Activated CD4-positive, CD25-positive, alpha-beta regulatory T cell (primary cell): ENCODE data around the gene G2E3.
A peak's percentile ranks its signal among the peaks of the same experiment; 100 is the strongest.
"Not testable (repeated sequence)": the region's sequence is repeated elsewhere in the genome, so short reads cannot be mapped to it uniquely, and the experiment has no call there.

Experiments
- DNase-seq, 4 experiments: peaks; one replicate each; lab custom pipeline; 2025; lab: John Stamatoyannopoulos, UW

G2E3 gene

DNA sequence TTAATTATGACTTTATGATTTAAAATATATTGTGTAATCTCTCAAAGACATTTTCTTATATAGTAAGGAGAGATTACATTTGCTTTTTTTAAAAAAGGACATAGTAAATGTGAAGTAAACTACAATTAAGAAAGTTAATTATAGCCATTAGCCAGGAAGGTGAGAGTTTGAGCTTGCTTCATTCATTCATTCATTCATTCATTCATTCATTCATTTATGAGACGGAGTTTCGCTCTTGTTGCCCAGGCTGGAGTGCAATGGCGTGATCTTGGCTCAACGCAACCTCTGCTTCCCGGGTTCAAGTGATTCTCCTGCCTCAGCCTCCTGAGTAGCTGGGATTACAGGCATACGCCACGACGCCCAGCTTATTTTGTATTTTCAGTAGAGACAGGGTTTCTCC, 45.7 kb downstream of the G2E3 start:
- DNase-seq: not testable (repeated sequence)

DNA sequence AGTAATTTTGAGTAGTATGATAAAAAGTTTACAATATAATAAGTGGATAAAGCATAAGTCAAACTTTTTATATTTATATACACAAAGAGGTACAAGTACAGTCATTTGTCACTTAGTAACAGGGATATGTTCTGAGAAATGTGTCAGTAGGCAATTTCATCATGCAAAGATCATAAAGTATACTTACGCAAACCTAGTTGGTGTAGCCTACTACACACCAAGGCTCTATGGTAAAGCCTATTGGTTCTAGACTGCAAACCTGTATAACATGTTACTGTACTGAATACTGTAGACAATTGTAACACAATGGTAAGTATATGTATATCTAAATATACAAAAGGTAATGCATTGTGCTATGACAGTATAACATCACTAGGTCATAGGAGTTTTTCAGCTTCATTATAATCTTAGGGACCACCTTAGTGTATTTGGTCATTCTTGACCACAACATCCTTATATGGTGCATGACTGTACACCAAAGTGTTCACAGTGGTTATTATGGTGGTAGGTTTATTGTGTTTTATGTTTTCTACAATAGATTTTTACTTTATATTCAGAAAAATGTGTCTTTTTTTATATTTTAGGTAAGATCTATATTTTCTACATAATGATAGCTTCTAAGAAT, 48.3 kb downstream of the G2E3 start:
- no peak for DNase-seq

DNA sequence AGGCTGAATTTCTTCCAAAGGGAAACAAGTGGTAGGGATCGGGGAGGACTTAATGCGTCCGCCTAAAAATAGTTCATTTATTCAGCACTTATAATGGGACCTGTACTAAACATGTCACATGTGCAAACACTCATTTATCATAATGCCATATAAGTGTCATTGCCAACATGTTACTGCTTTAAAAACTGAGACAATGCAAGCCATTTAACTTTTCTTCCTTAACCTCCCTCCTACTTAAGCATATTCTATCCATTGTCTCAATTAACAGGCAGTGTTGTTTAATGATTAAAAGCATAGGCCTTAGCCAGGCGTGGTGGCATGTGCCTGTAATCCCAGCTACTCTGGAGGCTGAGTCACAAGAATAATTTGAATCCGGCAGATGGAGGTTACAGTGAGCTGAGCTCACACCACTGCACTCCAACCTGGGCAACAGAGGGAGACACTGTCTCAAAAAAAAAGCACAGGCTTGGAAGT, 49.6 kb downstream of the G2E3 start:
- no peak for DNase-seq

DNA sequence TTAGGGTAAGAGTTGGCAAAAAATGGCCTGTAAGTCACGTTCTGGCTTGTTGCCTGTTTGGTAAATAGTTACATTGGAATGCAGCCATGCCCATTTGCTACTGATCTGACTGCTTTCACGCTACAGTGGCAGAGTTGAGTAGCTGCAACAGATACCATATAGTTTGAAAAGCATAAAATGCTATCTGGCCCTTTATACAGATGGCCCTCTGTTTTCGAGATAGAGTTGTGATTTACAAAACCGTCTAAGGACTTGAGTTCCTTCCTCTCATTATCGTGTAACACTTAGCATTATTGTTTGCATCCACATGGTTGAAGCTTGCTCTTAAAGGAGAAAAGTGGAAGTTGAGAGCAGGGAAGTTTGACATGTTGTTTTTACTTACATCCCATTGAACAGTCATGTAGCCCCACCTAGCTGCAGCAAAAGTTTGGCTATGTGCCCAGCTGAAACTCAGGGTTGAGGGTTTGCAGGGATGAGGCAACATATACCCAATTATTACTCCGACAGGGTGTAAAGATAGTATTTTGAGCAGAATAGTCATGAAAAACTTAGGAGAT, 51.9 kb downstream of the G2E3 start:
- no peak for DNase-seq

DNA sequence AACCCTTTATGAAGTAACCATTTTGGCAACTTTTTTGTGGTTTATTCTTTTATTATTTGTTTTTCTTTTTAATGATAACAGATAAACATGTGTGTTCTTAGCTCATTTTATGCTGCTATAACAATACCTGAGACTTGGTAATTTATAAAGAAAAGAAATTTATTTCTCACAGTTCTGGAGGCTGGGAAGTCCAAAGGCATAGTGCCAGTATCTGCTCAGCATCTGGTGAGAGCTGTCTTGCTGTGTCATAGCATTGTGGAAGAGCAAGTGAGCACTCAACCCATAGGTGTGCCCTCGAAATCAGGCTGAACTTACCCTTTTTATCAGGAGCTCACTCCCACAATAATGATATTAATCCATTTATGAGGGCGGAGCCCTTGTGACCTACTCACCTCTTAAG, 55.2 kb downstream of the G2E3 start:
- no peak for DNase-seq

DNA sequence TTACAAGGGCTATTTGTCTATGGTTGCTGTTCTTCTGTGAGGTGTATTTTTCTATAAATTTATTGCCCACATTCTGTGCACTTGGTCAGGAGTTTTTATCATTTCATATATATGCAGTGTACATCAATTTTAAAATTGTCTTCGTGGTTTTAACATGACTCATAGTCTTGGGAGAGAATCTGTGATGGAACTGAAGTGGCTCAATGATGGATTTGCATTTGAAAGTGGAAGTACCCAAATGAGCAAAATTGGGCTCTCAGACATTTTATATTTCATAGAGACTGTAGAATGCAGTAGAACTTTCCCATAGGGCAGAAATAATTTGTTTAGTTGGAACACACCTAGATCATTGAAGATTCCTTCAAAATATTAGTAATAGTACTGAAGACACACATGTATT, 61.2 kb downstream of the G2E3 start:
- DNase-seq: no peak

DNA sequence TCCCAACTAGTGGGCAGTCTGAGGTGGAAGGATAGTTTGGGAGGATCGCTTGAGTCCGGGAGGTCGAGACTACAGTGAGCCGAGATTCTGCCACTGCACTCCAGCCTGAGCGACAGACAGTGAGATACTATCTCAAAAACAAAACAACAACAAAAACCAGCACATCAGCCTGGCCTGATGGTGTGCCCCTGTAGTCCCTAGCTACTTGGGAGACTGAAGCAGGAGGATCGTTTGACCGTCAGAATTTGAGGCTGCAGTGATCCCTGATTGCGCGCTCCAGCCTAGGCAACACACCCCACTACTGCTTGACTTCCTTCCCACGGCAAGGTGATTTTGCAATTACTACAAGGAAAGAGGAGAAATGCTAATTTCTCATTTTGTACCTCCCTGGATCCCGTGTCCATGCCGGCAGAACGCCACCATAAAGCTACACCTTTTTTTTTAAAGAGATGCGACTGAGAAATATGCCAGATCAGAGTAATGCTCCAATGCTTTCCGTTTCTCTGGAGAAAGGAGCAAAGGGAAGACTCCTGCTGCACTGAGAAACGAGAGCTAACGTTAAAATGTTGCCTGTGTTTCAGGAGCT, 62.5 kb downstream of the G2E3 start:
- no peak for DNase-seq

DNA sequence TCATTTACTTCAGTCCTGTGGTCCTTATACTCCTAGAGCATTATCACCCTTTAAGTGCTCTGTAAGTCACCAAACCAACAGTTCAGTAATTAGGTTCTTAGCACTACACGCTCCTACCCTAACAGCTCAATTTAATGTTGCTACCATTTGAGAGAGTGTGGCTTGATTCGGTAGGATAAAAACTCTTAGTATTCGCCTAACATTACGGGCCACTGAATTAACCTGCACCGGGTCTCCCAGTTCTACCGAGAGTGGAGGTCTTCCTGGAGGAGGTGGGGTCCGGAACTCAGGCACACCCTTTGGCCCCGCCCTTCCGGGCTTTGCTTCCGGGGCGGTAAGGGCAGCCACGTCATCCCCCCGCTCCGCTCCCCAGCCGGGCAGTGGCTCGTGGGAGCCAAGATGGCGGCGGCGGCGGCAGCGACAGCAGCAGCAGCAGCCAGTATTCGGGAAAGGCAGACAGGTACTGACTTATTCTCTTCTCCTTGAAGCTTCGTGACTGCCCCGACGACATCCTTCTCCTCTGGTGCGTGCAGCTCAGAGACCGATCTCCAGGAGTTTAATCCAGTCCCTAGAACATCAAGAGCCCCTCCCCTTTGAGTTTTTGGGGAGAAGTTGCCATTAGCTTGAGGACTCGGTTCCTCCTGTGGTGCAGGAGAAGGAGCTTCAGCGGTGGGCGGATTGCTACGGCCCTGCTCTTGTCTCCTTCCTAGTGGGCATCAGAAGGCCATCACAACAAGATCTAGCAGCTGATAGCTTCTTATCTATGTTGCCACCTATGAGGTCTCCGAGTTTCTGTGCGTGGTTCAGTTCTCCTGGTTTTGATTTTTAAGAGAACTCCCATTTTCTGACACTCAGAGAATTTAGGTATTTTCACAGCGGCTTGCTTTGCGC, 63.2 kb downstream of the G2E3 start, which contains the start of gene SCFD1:
Gene SCFD1, plus strand, starts transcription at position 380 of the 891 bp plus-strand sequence. Its CDS starts 20 bp downstream, at position 400.
- peak; percentile 79 to 88 (median 84) for DNase-seq

DNA sequence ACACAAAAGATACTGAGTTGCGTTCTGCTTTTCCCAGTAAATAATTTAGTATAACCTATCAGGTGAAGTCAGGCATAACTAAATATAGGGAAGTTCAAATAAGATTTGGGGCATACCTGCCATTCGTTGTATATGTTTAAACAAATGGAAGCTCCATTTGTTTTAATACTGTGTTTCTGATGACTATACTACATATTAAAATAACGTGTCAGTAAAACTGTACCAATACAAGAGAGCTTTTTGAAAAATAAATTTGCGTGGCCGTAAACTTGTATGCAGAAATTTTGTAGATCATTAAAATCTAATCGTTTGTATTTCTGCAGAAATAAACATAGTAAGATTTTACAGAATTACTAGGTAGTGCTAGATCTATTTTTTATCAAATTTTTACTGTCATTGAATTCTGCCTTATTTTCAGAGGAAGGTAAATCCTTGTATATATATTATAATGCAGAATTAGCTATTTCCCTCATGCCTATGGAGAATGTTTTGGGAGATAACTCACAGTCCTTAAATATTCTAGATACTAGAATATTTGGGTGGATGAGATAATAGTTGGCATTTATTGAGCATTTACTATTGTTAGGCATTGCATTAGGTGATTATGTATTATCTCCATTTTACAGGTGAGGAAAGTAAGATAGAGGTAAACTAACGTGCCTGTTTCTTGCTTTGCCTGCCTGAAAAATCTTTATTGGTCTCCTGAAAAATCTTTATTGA, 64.6 kb downstream of the G2E3 start:
- no peak for DNase-seq

DNA sequence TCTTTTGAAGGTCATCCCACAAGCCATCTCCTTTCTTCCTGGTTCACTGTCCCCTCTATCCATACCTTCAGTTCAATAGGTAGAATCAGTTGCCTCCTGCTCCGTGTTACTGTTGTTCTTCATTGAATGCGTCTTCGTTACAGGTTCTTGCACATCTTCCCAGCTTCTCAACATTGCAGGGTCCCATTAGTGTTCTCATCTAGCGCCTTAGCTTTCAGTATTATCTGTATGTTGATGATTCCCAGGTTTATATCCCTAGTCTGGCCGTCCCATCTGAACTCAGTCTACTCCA, 65.1 kb downstream of the G2E3 start:
- no peak for DNase-seq

DNA sequence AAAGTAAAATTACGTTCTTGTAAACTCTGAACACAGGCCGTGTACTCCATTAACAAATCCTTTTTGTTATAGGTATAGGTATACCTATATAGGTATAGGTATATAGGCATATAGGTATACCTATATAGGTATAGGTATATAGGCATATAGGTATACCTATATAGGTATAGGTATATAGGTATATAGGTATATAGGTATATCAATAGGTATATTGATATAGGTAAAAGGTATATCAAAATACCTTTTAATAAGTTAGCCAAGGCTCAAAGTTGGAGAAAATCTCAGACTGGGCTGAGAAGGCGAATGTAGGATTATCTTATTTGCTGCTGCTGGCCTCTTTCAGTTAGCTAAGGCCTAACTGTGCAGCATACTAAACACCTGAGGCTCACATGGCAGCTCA, 66.6 kb downstream of the G2E3 start:
- no peak for DNase-seq

DNA sequence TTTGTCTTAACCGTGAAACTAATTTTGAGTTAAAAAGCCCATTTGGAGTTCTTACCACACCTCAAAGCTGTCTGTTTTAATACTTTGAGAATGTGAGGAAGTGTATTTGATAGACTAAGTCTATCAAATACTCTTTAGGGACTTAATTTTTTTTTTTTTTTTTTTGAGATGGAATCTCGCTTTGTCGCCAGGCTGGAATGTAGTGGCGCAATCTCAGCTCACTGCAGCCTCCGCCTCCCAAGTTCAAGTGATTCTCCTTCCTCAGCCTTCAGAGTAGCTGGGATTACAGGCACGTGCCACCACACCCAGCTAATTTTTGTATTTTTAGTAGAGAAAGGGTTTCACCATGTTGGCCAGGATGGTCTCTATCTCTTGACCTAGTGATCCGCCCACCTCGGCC, 70.5 kb downstream of the G2E3 start:
- not testable (repeated sequence) for DNase-seq

DNA sequence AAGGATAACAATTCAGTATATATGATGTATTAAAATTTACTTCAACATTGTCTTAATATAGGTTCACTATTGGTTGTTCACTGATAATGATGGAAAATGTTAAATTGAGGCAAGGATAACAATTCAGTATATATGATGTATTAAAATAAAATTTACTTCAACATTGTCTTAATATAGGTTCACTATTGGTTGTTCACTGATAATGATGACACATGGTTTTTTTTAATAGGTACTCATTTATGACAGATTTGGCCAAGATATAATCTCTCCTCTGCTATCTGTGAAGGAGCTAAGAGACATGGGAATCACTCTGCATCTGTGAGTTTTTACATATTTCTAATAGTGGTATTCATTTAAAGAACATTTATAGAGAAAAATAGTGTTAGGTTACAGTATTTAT, 71.3 kb downstream of the G2E3 start:
- DNase-seq: no peak

DNA sequence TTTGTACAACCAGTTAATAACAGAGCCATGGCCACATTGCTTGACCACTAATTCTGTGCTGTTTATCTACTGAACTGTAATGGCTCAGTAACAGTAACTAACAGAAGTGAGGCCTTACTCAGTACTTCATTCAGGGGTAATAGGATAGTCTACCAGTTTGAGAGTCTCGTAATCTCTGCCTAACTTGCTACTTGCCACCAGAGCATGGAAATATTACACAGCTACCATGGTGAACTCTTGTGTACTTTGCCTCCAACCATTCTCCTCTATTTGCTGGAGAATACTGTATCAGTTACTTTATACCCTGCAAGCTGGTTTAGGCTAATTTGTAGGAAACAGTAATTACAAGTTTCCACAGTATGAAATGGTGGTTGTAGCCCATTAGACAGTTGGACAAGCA, 73.8 kb downstream of the G2E3 start:
- DNase-seq: no peak

DNA sequence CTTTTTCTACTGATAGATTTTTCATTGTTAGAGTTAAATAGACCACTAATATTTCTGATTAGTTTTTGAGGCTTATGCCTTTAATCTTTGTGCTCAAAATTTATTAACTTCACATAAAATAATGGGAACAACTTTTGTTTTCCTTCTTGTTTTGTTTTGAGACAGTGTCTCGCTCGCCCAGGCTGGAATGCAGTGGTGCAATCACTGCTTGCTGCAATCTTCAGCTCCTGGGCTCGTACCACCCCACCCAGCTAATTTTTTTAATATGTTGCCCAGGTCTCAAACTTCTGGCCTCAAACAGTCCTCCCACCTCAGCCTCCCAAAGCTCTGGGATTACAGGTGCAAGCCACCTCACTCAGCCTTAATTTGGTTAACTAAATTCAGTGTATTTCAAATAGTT, 80.0 kb downstream of the G2E3 start:
- no peak for DNase-seq

DNA sequence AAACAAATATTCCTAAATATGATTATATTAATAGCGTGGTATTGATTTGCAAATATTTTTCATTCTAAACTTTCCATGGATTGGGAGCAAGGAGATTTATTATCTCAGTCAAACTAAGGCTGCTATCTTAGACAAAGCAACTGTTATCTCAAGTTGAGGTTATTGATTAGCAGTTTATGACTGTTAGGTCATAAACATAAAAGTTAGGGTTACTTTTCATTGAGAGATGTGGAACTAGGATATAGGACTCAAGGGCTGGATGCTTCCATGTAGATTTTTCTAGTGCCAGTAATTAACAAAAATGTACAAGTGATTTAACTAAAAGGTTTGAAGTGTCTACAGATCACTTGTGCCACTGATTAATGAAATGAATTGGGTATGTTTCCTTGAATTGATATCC, 82.2 kb downstream of the G2E3 start:
- no peak for DNase-seq

DNA sequence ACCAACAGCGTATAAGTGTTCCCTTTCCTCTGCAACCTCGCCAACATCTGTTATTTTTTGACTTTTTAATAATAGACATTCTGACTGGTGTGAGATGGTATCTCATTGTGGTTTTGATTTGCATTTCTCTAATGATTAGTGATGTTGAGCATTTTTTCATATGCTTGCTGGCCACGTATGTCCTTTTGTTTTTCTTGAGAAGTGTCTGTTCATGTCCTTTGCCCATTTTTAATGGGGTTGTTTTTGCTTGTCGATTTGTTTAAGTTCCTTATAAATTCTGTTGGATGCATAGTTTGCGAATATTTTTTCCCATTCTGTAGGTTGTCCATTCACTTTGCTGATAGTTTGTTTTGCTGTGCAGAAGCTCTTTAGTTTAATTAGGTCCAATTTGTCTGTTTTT, 85.5 kb downstream of the G2E3 start:
- not testable (repeated sequence) for DNase-seq

DNA sequence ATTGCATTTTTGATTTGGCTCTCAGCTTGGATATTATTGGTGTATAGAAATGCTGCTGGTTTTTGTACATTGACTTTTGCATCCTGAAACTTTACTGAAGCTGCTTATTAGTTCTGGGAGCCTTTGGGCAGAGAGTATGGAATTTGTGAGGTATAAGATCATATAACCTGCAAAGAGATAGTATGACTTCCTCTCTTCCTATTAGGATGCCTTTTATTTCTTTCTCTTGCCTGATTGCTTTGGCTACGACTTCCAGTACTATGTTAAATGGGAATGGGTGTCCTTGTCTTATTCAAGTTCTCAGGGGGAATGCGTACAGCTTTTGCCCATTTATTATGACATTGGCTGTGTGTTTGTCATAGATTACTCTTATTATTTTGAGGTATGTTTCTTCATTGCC, 86.6 kb downstream of the G2E3 start:
- no peak for DNase-seq

DNA sequence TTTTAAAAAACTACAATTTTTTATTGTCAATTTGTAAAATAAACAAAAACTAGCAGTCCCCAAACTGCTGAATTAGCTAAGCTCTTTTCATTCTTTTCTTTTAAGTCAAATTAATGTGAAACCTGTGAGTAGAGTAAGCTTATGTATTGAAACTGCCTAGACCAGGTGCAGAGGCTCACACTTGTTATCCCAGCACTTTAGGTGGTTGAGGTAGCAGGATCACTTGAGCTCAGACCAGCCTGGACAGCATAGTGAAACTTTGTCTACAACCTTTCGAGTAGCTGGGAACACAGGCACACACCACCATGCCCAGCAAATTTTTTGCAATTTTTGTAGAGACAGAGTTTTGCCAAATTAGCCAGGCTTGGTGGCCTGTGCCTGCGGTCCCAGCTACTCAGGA, 89.5 kb downstream of the G2E3 start:
- no peak for DNase-seq

DNA sequence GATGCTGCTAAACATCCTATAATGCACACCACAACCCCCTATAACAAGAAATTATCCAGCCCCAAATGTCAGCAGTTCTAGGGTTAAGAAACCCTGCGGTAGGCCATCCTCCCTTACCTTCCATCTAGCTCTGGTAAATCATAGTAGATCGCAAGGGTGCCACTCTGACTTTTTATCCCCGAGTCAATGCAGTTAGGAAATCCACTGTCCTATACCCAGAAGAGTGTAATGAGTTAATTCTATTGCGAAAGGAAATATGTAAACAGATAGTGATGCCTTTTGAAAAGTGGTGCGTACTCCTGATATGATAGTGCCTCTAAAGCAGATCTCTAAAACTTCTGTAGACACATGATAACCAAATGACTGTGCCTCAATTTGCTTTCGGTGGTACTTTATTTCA, 93.0 kb downstream of the G2E3 start:
- DNase-seq: no peak

DNA sequence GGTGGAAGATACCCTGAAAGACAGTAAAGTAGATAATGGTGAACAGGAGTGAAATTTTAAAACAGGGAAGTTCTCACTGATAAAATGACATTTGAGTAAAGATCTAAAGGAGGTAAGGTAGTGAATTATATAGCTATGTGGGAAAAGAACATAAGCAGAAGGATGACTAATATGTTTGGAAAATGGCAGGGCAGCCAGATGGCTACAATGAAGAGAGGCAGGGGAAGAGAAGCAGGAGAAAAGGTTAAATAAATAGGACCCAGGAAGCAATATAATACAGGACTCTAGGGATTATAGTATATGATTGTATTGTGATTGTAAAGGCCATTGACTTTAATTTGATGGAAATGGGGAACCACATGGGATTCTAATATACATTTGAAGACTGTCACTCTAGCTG, 96.2 kb downstream of the G2E3 start:
- no peak for DNase-seq

DNA sequence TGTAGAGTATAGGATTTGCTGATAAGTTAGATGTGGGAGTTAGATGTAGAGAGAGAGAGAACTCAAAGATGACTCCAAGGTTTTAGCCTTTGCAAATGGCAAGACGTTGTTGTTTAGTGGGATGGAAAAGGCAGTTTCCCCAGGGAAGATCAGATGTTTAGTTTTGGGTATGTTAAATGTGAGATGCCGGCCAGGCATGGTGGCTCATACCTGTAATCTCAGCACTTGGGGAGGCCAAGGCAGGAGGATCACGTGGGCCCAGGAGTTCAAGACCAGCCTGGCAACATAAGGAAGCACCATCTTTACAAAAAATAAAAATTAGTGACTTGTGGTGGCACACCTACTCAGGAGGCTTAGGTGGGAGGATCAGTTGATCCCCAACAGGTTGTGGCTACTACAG, 96.7 kb downstream of the G2E3 start:
- no peak for DNase-seq
